Activated naive CD4-positive, alpha-beta T cell treated with anti-CD3 and anti-CD28 coated beads, Interleukin-2, amount 50 U/mL, for 16 hours (primary cell): ENCODE results near the gene ANKRD40.
"Not testable (repeated sequence)": the region's sequence is repeated elsewhere in the genome, so short reads cannot be mapped to it uniquely, and the experiment has no call there.

Source experiments
- DNase-seq: peaks from one replicate; pipeline ENCODE4 v3.0.0-alpha.2; 2020

The ANKRD40 gene

GRCh38 chr17:50710650-50711049, 2.9 kb upstream of the ANKRD40 start:
- no peak for DNase-seq

- DNase-seq: no peak
Observed at GRCh38 chr17:50710025-50710424, 2.3 kb upstream of the ANKRD40 start.

- not testable (repeated sequence) for DNase-seq
Observed at GRCh38 chr17:50709053-50709452, 1.3 kb upstream of the ANKRD40 start.

GRCh38 chr17:50708050-50709000, 611 bp upstream of the ANKRD40 start:
- no peak for DNase-seq

GRCh38 chr17:50703162-50703561, 4.6 kb downstream of the ANKRD40 start:
- DNase-seq: no peak

GRCh38 chr17:50699410-50699809, 8.3 kb downstream of the ANKRD40 start:
- no peak for DNase-seq

GRCh38 chr17:50697663-50698272, 9.9 kb downstream of the ANKRD40 start:
- no peak for DNase-seq

GRCh38 chr17:50697062-50697461, 10.7 kb downstream of the ANKRD40 start:
- no peak for DNase-seq

- no peak for DNase-seq
Observed at GRCh38 chr17:50696365-50696879, 11.3 kb downstream of the ANKRD40 start.

- DNase-seq: no peak
Observed at GRCh38 chr17:50693036-50693682, 14.6 kb downstream of the ANKRD40 start.

GRCh38 chr17:50692448-50693035, 15.2 kb downstream of the ANKRD40 start:
- no peak for DNase-seq

GRCh38 chr17:50691550-50692447, 15.9 kb downstream of the ANKRD40 start:
- DNase-seq: no peak

- no peak for DNase-seq
Observed at GRCh38 chr17:50690887-50691549, 16.7 kb downstream of the ANKRD40 start.

GRCh38 chr17:50689956-50690886, 17.5 kb downstream of the ANKRD40 start:
- DNase-seq: no peak

GRCh38 chr17:50689251-50689650, 18.5 kb downstream of the ANKRD40 start:
- no peak for DNase-seq

GRCh38 chr17:50688245-50688644, 19.5 kb downstream of the ANKRD40 start:
- DNase-seq: no peak

GRCh38 chr17:50687200-50688066, 20.3 kb downstream of the ANKRD40 start:
- no peak for DNase-seq

GRCh38 chr17:50686494-50687199, 21.1 kb downstream of the ANKRD40 start:
- no peak for DNase-seq
